Testis (tissue), 3 donors: ENCODE measurements around the gene ACAP3. TPM values are rescaled to one million over a fixed set of nuclear protein-coding genes. Genes with fewer than 3 reads are reported as not detected.

Experiments used
- DNase-seq: peaks from one replicate; pipeline ENCODE4 v3.0.0-alpha.2; 2019
- H3K27ac ChIP-seq, 2 donors: fragments of 200-600 bp; sonication (generic); one replicate each; pipeline ENCODE4 v1.5.1; 2019
- H3K27me3 ChIP-seq: fragments of 200-600 bp; sonication (generic); one replicate; pipeline ENCODE4 v1.5.1; 2019
- H3K36me3 ChIP-seq: fragments of 200-600 bp; sonication (generic); one replicate; pipeline ENCODE4 v1.5.1; 2017; ENCODE audit warnings: low read depth; ENCODE audit errors: missing control alignments
- H3K4me1 ChIP-seq: fragments of 200-600 bp; sonication (generic); one replicate; pipeline ENCODE4 v1.5.1; 2019
- H3K4me3 ChIP-seq, 2 donors: fragments of 200-600 bp; sonication (generic); one replicate each; pipeline ENCODE4 v1.5.1; 2017 to 2019
- H3K9me3 ChIP-seq: fragments of 200-600 bp; sonication (generic); one replicate; pipeline ENCODE4 v1.5.1; 2017
- POLR2A ChIP-seq: fragments of 450-650 bp; IDR thresholded peaks from one replicate; pipeline ENCODE4 v1.6.1; 2017; ENCODE audit warnings: antibody characterized with exemption, mild to moderate bottlenecking, moderate library complexity
- WGBS, 2 donors: methylation state at CpG; one replicate each; pipeline ENCODE4 v1.1.5; 2018; 5-methylcytosine and 5-hydroxymethylcytosine counted together
- intact Hi-C: fragments of 100-400 bp; cut with DNase I; formaldehyde crosslinking; loops from one replicate; pipeline ENCODE4 v1.15.1; 2023; ENCODE audit warnings: low total_unique reads
- polyA plus RNA-seq: library from polyadenylated mRNA; stranded (reverse); fragments of 350-450 nt; fragmentation: Illumina TruSeq; extraction: RNeasy Lipid Tissue Mini Kit (QIAGEN cat#74804); gene quantifications from one replicate; pipeline ENCODE4 v1.2.3, GENCODE V29; 2014; ENCODE audit warnings: low read depth, low replicate concordance; ENCODE audit not compliant: insufficient read depth
- total RNA-seq, 2 donors: library from RNA; depleted of rRNA; stranded (reverse); fragments of >200 nt; gene quantifications; one replicate each; pipeline ENCODE4 v1.2.3, GENCODE V29; 2016
- TF ChIP-seq, protein P1 (sequence below), 3 experiments: fragments of 450-650 bp in 2 of 3; fragments of 200-600 bp in 1 of 3; sonication (generic) in 1 of 3; IDR thresholded peaks; one replicate each; pipeline ENCODE4 v1.5.1; 2016 to 2019; ENCODE audit warnings: antibody characterized with exemption in 3 of 3, mild to moderate bottlenecking in 2 of 3, moderate library complexity in 1 of 3

ACAP3 gene
- total and polyA plus RNA-seq, 3 donors from 2014 or later: 16.8 to 62.7 (median 53.0) TPM

DNA sequence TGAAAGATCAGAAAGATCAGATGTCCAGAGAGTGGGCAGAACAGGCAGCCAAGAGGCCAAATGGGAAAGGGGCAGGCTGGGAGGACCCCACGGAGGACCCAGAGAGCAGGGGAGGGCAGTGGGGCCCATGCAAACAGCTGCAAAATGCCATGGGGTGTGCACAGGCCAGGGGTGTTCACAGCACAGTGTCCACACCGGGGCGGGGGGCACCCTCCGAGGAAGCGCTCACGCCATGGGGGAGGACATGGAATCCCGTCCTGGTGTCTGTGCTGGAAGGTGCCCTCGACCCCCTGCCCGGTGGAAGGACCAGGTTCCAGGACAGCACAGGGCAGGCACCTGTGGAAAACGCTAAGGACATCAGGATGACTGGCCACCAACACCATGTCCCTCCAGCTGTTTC lies 15.2 kb upstream of the ACAP3 start:
- no peaks in the 10 kb centered on the region for H3K27me3 ChIP-seq
- H3K27ac ChIP-seq: no peak overlapping the region
- no peaks in the 10 kb centered on the region for H3K9me3 ChIP-seq
- H3K4me1 ChIP-seq: peaks cover 30% of the 10 kb centered on the region
- no peak for TF ChIP-seq POLR2A
- TF ChIP-seq, protein P1, sequence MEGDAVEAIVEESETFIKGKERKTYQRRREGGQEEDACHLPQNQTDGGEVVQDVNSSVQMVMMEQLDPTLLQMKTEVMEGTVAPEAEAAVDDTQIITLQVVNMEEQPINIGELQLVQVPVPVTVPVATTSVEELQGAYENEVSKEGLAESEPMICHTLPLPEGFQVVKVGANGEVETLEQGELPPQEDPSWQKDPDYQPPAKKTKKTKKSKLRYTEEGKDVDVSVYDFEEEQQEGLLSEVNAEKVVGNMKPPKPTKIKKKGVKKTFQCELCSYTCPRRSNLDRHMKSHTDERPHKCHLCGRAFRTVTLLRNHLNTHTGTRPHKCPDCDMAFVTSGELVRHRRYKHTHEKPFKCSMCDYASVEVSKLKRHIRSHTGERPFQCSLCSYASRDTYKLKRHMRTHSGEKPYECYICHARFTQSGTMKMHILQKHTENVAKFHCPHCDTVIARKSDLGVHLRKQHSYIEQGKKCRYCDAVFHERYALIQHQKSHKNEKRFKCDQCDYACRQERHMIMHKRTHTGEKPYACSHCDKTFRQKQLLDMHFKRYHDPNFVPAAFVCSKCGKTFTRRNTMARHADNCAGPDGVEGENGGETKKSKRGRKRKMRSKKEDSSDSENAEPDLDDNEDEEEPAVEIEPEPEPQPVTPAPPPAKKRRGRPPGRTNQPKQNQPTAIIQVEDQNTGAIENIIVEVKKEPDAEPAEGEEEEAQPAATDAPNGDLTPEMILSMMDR (IDR thresholded peaks at IDR 0.05): no peak
- intact Hi-C loops: no loop called here
- WGBS, 2 donors: 59 to 69% methylated on average over 2 to 10 of the region's 10 CpGs
- H3K4me3 ChIP-seq: no peak overlapping the region
- no peaks in the 10 kb centered on the region for H3K36me3 ChIP-seq
- no peak for DNase-seq

DNA sequence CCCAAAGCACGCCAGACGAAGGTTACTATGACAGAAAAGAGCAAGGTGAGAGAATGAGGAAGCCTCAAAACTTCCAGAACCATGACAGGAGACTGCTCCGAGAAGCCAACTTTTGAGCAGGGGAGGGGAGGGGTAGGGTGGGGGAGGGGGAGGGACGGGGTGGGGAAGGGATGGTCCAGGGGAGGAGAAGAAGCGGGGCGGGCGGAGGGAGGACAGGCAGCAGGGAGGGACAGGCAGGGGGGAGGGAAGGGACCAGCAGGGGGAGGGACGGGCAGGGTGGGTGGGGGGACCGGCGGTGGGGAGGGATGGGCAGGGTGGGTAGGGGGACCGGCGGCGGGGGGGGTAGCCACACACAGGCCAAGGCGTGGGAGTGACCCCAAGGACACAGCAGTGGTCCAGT lies 14.7 kb upstream of the ACAP3 start:
- Histone ChIP-seq H3K4me1 (peaks cover 32% of the 10 kb centered on the region), H3K27ac (no peak overlapping the region), H3K4me3 (no peak overlapping the region), H3K9me3 (no peaks in the 10 kb centered on the region), H3K27me3 (no peaks in the 10 kb centered on the region), H3K36me3 (no peaks in the 10 kb centered on the region)
- TF ChIP-seq POLR2A: no peak
- TF ChIP-seq, protein P1 (IDR thresholded peaks at IDR 0.05): no peak
- WGBS, 2 donors: 42 to 78% methylated on average over 6 to 10 of the region's 14 CpGs
- no peak for DNase-seq
- intact Hi-C loops: no loop called here

DNA sequence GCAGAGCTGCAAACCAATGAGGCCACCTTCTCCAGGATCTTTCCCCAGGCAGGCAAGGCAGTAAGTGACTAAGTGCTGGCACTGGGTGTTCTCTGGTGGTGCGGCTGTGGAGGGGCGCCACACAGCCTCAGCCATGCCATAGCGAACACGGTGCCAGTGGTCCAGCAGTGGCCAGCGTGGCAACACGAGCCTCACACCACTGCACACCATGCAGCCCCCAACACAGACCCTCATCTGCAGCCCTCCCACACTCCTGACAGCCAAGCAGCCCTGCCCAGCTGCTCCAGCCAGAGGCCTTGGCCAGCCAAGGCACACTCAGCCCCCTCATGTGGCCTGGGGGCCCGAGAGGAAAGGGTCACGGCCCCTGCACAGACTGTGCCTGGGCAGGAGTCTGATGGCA lies 13.7 kb upstream of the ACAP3 start:
- H3K27me3 ChIP-seq: no peaks in the 10 kb centered on the region
- WGBS, 2 donors: 56 to 73% methylated on average over 2 to 5 of the region's 8 CpGs
- no peaks in the 10 kb centered on the region for H3K9me3 ChIP-seq
- no peaks in the 10 kb centered on the region for H3K36me3 ChIP-seq
- intact Hi-C loops: no loop called here
- peaks cover 32% of the 10 kb centered on the region for H3K4me1 ChIP-seq
- no peak for TF ChIP-seq POLR2A
- TF ChIP-seq, protein P1 (IDR thresholded peaks at IDR 0.05): no peak
- no peak overlapping the region for H3K4me3 ChIP-seq
- H3K27ac ChIP-seq: no peak overlapping the region
- no peak for DNase-seq

DNA sequence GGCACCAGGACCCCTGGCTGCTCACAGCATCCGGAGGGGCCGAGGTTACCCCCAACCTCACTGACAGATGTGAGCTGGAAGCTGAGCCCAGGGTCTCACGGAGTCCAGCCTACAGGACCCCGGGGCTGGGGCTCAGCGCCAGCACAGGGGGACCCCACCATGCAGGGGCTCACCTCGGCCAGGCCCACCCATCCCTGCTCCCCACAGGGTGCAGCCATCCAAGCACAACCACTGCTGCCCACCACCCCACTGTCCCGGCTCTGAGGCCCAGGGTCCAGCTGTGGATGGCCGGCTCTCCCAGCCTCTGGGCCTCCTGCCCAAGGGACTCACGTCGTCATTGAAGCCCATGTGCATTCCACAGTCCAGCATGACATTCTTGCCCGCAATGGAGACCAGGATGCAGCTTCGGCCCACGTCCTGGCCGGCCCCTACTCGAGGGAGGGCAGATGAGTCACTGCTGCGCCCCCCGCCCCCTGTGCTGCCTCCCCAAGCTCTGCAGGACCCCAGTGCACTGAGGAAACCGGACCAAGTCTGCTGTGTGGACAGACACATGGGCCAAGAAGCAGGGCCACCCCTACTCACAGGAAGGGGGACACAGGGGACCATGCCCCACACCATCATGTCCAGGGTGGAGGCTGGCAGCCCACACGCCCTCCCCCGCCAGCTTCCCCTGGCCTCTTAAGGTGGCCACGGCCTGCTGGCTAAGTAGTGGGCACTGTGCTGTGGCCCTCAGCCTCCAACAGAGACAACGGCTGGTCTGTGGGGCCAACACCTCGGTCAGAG lies 13.1 kb upstream of the ACAP3 start:
- peaks cover 30% of the 10 kb centered on the region for H3K4me1 ChIP-seq
- no peak overlapping the region for H3K4me3 ChIP-seq
- no peaks in the 10 kb centered on the region for H3K9me3 ChIP-seq
- TF ChIP-seq POLR2A: no peak
- TF ChIP-seq, protein P1 (IDR thresholded peaks at IDR 0.05): no peak
- no peak for DNase-seq
- WGBS, 2 donors: 74 to 100% methylated on average over 1 to 15 of the region's 23 CpGs
- H3K27me3 ChIP-seq: no peaks in the 10 kb centered on the region
- H3K27ac ChIP-seq: no peak overlapping the region
- intact Hi-C loops: no loop called here
- no peaks in the 10 kb centered on the region for H3K36me3 ChIP-seq

DNA sequence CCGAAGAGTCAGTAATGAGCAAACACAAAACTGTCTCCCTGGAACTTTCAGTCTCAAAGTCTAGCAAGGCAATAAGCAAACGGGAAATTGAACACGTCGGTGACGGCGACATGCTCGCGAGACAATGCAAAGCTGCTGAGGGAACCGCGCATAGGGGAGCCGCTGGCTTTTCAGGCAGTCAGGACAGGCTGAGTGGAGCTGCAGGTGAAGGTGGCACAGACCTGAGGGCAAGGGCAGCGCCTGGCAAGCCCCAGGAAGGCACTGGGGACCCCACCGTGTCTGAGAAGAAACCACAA lies 11.9 kb upstream of the ACAP3 start:
- no peak for DNase-seq
- Histone ChIP-seq H3K36me3 (no peaks in the 10 kb centered on the region), H3K27ac (peak overlapping the region in 1 of 2 donors; percentile 4), H3K27me3 (no peaks in the 10 kb centered on the region), H3K9me3 (no peaks in the 10 kb centered on the region), H3K4me1 (peaks cover 21% of the 10 kb centered on the region), H3K4me3 (no peak overlapping the region)
- 91 to 92% methylated on average over 12 to 13 of the region's 13 CpGs for WGBS, 2 donors
- intact Hi-C loops: no loop called here
- TF ChIP-seq POLR2A: no peak
- TF ChIP-seq, protein P1 (IDR thresholded peaks at IDR 0.05): no peak
